NCI-H128 (cell line): ENCODE results near the gene BCKDHA.
"Not testable (repeated sequence)": the region's sequence is repeated elsewhere in the genome, so short reads cannot be mapped to it uniquely, and the experiment has no call there.

Experiments
- DNase-seq: peaks from one replicate; lab custom pipeline; 2025; ENCODE audit not compliant: unreplicated experiment; lab: John Stamatoyannopoulos, UW

The BCKDHA gene

GRCh38 chr19:41403181-41403970, 5.8 kb downstream of the BCKDHA start:
- no peak for DNase-seq

- no peak for DNase-seq
Measured at GRCh38 chr19:41405776-41406175, 8.2 kb downstream of the BCKDHA start.

- no peak for DNase-seq
Measured at GRCh38 chr19:41407271-41407670, 9.7 kb downstream of the BCKDHA start.

- DNase-seq = no peak
Measured at GRCh38 chr19:41408256-41408655, 10.6 kb downstream of the BCKDHA start.

- DNase-seq = not testable (repeated sequence)
Measured at GRCh38 chr19:41408846-41409245, 11.2 kb downstream of the BCKDHA start.

GRCh38 chr19:41409288-41409687, 11.7 kb downstream of the BCKDHA start:
- DNase-seq = no peak

GRCh38 chr19:41410336-41411054, 12.9 kb downstream of the BCKDHA start:
- DNase-seq = no peak

- DNase-seq = no peak
Measured at GRCh38 chr19:41411100-41411967, 13.7 kb downstream of the BCKDHA start.

- no peak for DNase-seq
Measured at GRCh38 chr19:41411968-41412265, 14.3 kb downstream of the BCKDHA start.

GRCh38 chr19:41412953-41413352, 15.3 kb downstream of the BCKDHA start:
- DNase-seq = no peak

GRCh38 chr19:41413947-41414346, 16.3 kb downstream of the BCKDHA start:
- no peak for DNase-seq

GRCh38 chr19:41414461-41414860, 16.8 kb downstream of the BCKDHA start:
- DNase-seq = no peak

GRCh38 chr19:41415154-41415571, 17.5 kb downstream of the BCKDHA start:
- no peak for DNase-seq

GRCh38 chr19:41416194-41416674, 18.6 kb downstream of the BCKDHA start:
- no peak for DNase-seq

- no peak for DNase-seq
Measured at GRCh38 chr19:41420101-41420880, 22.7 kb downstream of the BCKDHA start.

GRCh38 chr19:41421314-41421713, 23.7 kb downstream of the BCKDHA start:
- DNase-seq = no peak

- no peak for DNase-seq
Measured at GRCh38 chr19:41421973-41422372, 24.4 kb downstream of the BCKDHA start.

- no peak for DNase-seq
Measured at GRCh38 chr19:41422456-41422855, 24.8 kb downstream of the BCKDHA start.

GRCh38 chr19:41422955-41423354, 25.3 kb downstream of the BCKDHA start:
- no peak for DNase-seq

- DNase-seq = no peak
Measured at GRCh38 chr19:41424335-41425173, 26.9 kb downstream of the BCKDHA start.
